ENCODE measurements around the gene ANO7.

- TF ChIP-seq CTCF (IDR thresholded peaks at IDR 0.05; ENCODE audit: low read length) (no peak), EZH2 (IDR thresholded peaks at IDR 0.05; ENCODE audit: borderline replicate concordance, low read length) (no peak)
Measured at GRCh38 chr2:241151934-241152660, 36.4 kb upstream of the ANO7 start.
